SU-DHL-6 (cell line): ENCODE results near the gene INO80B.
A peak's percentile ranks its signal among the peaks of the same experiment; 100 is the strongest.

Experiments
- H2AFZ ChIP-seq: fragments of 200-600 bp; sonication (generic); 2 replicates; pipeline ENCODE4 v1.6.1; 2014; ENCODE audit warnings: low read depth, mild to moderate bottlenecking, moderate library complexity, mixed read lengths, antibody characterized with exemption, low read length; ENCODE audit not compliant: severe bottlenecking
- H3F3A ChIP-seq: fragments of 200-600 bp; shearing (Covaris generic); 2 replicates; pipeline ENCODE4 v1.6.0; 2016; ENCODE audit warnings: antibody characterized with exemption, mild to moderate bottlenecking; ENCODE audit not compliant: insufficient read depth
- H3K27ac ChIP-seq: fragments of 200-600 bp; sonication (generic); 2 replicates; pipeline ENCODE4 v1.5.1; 2016; ENCODE audit warnings: low read depth, mild to moderate bottlenecking, low read length, moderate library complexity, mixed read lengths
- H3K27me3 ChIP-seq: fragments of 200-600 bp; sonication (generic), shearing (Covaris generic); 2 replicates; pipeline ENCODE4 v1.6.0; 2014; ENCODE audit warnings: mild to moderate bottlenecking, low read length
- H3K36me3 ChIP-seq: fragments of 200-600 bp; sonication (generic); 2 replicates; pipeline ENCODE4 v1.6.1; 2014; ENCODE audit warnings: mild to moderate bottlenecking, low read length, mixed read lengths
- H3K4me2 ChIP-seq: fragments of 300-600, 200-600 bp; shearing (Covaris generic), sonication (generic); 2 replicates; pipeline ENCODE4 v1.6.0; 2014; ENCODE audit warnings: low read length, low read depth, mild to moderate bottlenecking; ENCODE audit not compliant: poor library complexity, severe bottlenecking
- H3K4me3 ChIP-seq: fragments of 200-600 bp; sonication (generic); 2 replicates; pipeline ENCODE4 v1.5.1; 2014; ENCODE audit warnings: antibody characterized with exemption, low read length, mild to moderate bottlenecking, mixed read lengths; ENCODE audit not compliant: insufficient read depth, poor library complexity, severe bottlenecking
- H3K79me2 ChIP-seq: fragments of 200-600 bp; sonication (generic); 2 replicates; pipeline ENCODE4 v1.6.1; 2014; ENCODE audit warnings: mild to moderate bottlenecking, low read length, moderate library complexity; ENCODE audit not compliant: insufficient read depth
- H3K9ac ChIP-seq: fragments of 200-600 bp; sonication (generic); 2 replicates; pipeline ENCODE4 v1.7.0; 2014; ENCODE audit warnings: mild to moderate bottlenecking, low read length
- H3K9me2 ChIP-seq: fragments of 200-600 bp; sonication (generic); replicated peaks from 2 replicates; pipeline ENCODE4 v1.6.1; 2014; ENCODE audit warnings: low read length; ENCODE audit not compliant: insufficient read depth
- H3K9me3 ChIP-seq: fragments of 200-600 bp; sonication (generic); 2 replicates; pipeline ENCODE4 v1.6.1; 2014; ENCODE audit warnings: low read length, mixed read lengths; ENCODE audit not compliant: insufficient read depth
- H4K20me1 ChIP-seq: fragments of 200-600 bp; sonication (generic); 2 replicates; pipeline ENCODE4 v1.6.1; 2014; ENCODE audit warnings: low read depth, mild to moderate bottlenecking, antibody characterized with exemption, low read length, moderate library complexity, mixed read lengths
- CTCF ChIP-seq: fragments of 200-600 bp; sonication (generic); IDR thresholded peaks from one replicate; pipeline ENCODE4 v1.5.1; 2017; ENCODE audit warnings: antibody characterized with exemption, mild to moderate bottlenecking, low read length, moderate library complexity; ENCODE audit not compliant: insufficient read depth, poor library complexity, severe bottlenecking
- EZH2phosphoT487 ChIP-seq: fragments of 200-600 bp; sonication (generic), shearing (Covaris generic); conservative IDR thresholded peaks from 2 replicates; pipeline ENCODE4 v1.6.1; 2018; ENCODE audit warnings: mild to moderate bottlenecking, antibody characterized with exemption, low read length, moderate library complexity, mixed read lengths

INO80B gene

GRCh38 chr2:74454654-74455511, at the start of gene INO80B:
TSS of gene INO80B (plus strand) at chr2:74455087. CDS start at chr2:74455117, 30 bp downstream.
- Histone ChIP-seq H3K4me2 (peak within 1 kb of the TSS; percentile 86), H3F3A (peaks cover 29% of the 10 kb centered on the region), H3K9ac (peak within 1 kb of the TSS; percentile 77), H3K27ac (no peak within 1 kb of the TSS), H3K79me2 (0 out of 2 replicates have a peak, but pooled peaks cover 6% of the 10 kb centered on the region), H2AFZ (peak within 1 kb of the TSS; percentile 89), H4K20me1 (no peaks in the 10 kb centered on the region), H3K36me3 (no peaks in the 10 kb centered on the region), H3K4me3 (peak within 1 kb of the TSS; percentile 80), H3K9me2 (no peaks in the 10 kb centered on the region), H3K9me3 (no peaks in the 10 kb centered on the region), H3K27me3 (no peaks in the 10 kb centered on the region)
- TF ChIP-seq CTCF (no peak), EZH2phosphoT487 (no peak)

- Histone ChIP-seq H3K79me2 (no peaks in the 10 kb centered on the region), H3K9me3 (no peaks in the 10 kb centered on the region), H3K9me2 (no peaks in the 10 kb centered on the region), H3K9ac (no peak overlapping the region), H3F3A (no peaks in the 10 kb centered on the region), H3K4me3 (no peak overlapping the region), H3K27me3 (no peaks in the 10 kb centered on the region), H3K4me2 (no peak overlapping the region), H4K20me1 (no peaks in the 10 kb centered on the region), H3K27ac (no peak overlapping the region), H2AFZ (no peak overlapping the region), H3K36me3 (no peaks in the 10 kb centered on the region)
- no peak for TF ChIP-seq CTCF
- TF ChIP-seq EZH2phosphoT487 = no peak
Measured at GRCh38 chr2:74406035-74406434, 48.9 kb upstream of the INO80B start.

GRCh38 chr2:74407682-74408081, 47.2 kb upstream of the INO80B start:
- Histone ChIP-seq H3K79me2 (no peaks in the 10 kb centered on the region), H3K4me3 (no peak overlapping the region), H3K9me3 (no peaks in the 10 kb centered on the region), H3K27ac (no peak overlapping the region), H3K4me2 (no peak overlapping the region), H2AFZ (no peak overlapping the region), H3K9me2 (no peaks in the 10 kb centered on the region), H3K36me3 (no peaks in the 10 kb centered on the region), H3F3A (no peaks in the 10 kb centered on the region), H3K27me3 (no peaks in the 10 kb centered on the region), H4K20me1 (no peaks in the 10 kb centered on the region), H3K9ac (no peak overlapping the region)
- no peak for TF ChIP-seq EZH2phosphoT487
- no peak for TF ChIP-seq CTCF
